NAMALWA (cell line): ENCODE measurements around the gene CASZ1.

Source experiments
- DNase-seq: peaks from one replicate; pipeline ENCODE4 v3.0.0-alpha.2; 2015; ENCODE audit warnings: low spot score

Gene CASZ1

DNA sequence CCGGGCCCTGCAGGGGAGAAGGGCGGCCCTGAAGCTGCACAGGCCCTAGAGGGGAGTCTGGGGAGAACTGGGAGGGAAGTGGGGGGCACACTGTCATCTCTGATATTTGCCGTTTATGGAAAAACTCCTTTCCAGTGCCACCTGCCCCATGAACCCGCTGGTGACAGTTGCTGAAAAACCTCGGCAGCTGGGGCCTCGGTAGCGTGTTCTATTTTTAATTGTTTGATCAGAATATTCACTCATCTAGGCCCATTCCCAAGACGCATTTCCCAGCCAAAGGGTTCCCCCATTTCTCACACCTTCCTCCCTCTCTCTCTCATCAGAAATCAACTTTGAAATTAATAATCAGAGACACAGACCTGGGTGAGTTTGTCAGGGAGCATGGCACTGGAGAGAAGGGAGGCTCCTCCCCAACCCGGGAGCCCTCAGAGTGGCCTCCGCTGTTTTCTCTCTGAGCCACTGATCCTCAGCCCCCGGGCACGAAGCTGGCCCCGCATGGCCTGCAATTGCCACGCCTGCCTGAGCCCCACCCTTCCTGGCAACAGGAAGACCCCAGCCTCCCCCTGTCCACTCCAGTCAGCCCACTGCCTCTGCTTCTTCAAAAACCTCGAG, 111.1 kb downstream of the CASZ1 start:
- DNase-seq: no peak

DNA sequence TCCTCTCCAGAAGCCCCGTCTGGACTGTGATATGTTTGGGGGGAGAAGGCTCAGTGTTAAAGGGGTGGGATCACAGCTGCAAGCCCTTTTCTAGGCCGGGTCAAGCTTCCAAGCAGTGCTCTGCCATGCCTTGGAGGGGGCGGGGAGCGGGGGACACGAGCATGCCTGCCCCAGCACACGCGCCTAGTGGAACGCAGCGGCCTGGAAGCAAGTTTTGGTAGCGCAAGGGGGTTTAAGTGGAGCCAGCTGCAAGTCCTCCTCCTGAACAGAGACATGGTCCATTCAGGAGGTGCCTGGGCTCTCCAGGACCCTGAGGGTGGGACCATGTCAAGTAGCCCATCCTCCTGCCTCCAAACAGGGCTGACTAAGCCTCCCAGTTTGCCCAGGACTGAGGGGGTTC, 112.2 kb downstream of the CASZ1 start:
- no peak for DNase-seq

GRCh38 chr1:10682449-10683309, 113.8 kb downstream of the CASZ1 start:
- no peak for DNase-seq

DNA sequence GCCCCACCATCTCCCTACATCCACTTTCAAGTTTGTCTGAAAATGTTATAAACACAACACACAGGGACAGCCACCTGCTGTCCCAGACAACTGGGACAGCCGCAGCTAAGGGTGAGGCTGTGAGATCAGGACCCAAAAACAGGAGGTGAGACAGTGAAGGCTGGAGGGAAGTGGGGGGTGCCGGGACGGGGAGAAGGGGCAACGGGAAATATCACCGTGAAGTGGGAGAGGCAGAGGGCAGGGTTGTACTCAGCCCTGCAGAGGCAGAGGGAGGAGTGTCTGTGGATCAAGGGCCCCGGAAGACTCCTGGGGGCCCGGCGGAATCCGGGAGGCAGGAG, 114.4 kb downstream of the CASZ1 start:
- no peak for DNase-seq

GRCh38 chr1:10681296-10682107, 114.9 kb downstream of the CASZ1 start:
- no peak for DNase-seq

- DNase-seq: no peak
These were observed 116.0 kb downstream of the CASZ1 start for GRCh38 chr1:10680487-10680886.

DNA sequence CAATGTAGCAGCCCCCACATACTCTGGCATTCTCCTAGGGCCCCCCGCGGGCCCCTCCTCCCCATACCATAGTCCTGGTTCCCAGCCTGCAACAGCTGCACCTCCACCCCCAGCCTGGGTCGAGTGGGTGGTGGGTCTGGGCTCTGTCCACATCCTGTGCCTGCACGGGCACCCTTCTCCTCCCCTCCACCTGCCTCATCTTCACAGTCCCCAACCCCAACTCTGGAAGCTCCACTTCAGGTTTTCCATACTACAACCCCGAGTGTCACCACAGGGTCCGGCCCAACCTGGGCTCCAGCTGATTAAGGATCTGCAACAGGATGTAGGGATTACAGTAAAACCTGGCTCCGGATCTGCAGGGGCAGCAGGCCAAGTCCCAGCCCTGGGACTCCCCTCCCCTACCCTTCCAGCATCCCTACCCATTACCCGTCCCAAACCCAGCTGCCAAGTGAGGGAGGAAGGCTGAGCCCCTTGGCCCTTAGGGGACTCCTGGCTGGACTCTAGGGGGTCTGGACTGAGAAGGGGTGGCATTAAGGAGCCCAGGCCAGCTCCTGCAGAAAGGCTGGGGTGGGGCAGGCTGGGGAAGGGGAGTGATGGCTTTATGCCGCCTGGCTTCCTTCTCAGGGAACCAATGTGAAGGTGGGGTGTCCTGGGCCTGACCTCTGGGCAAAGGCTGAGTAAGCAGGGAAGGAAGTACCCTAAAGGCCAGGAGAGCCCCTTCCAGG, 116.8 kb downstream of the CASZ1 start:
- peak; percentile 40 for DNase-seq

DNA sequence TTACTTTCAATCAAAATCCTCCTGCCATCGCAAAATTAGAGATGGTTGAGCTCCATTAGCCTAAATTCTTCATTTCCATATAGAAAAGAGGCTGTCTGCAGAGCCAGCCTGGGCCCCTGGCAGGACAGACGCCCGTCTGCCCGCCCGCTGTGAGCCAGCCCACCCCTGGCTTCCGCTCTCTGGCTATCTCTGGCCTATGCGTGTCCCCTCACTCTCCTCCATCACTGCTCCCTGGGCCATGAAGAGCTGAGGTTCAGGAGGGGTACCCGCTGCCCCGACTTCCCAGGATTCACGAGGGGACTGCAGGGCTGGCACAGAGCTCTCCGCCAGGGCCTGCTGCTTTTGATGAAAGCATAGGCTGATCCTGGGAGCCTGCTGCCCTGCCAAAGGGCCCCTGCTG, 117.6 kb downstream of the CASZ1 start:
- no peak for DNase-seq

DNA sequence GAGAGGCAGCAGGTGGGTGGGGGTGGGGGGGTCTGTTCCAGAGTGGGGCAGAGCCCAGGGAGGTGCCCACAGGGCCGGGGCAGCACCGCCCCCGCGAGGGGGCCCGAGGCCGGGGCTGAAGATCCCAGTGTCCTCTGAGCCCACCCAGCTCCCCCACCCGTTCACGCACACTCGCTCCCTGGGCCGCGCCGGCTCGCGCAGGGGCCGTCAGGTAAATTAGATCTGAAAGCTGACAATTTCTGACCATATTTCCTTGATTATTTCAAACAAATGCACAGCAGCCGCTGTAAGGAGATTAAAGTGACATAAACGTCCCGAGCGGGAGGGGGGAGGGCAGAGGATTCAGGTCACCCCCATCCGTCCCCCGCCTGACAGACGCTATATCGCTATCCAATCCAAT, 118.0 kb downstream of the CASZ1 start:
- DNase-seq: no peak

DNA sequence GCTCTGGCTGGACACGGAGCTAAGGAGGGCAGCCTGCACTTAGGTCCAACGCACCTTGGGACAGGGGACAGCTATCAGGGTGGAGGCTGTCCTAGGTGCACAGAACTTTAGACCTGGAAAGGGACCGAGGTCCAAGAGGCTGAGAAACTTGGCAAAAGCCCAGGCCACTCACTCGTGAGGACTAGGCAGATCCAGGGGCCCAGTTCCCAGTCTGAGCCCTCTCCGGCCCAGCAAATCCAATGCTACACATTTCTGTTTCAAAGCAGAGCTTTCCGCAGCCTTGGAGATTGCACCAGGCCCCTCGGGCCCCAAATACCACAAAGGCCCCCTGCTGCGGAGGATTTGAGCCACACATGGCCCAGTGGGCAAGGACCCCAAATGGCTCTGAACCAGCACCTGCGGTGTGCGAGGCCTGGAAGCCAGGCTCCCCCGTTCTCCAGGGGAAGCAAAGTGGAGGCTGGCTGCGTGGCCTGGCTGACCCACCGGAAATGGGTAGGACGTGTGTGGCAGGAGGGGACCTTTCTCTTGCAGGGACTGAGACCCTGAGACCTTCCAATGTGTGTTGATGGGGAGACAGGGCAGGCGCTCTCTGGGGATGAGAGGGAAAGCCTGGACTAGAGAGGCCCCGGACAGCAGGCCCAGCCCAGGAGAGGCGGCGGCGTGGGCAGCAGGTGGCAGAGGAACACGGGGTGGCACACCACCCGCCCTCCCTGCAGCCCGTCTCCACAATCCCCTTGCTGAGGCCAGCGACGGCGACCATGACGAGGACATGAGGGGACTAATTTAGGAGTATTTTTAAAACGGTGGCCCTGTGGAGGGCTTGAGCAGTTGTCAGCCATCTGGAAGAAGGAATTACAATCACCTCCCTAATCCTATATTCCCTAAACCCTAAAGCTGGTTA, 118.7 kb downstream of the CASZ1 start:
- DNase-seq: no peak

DNA sequence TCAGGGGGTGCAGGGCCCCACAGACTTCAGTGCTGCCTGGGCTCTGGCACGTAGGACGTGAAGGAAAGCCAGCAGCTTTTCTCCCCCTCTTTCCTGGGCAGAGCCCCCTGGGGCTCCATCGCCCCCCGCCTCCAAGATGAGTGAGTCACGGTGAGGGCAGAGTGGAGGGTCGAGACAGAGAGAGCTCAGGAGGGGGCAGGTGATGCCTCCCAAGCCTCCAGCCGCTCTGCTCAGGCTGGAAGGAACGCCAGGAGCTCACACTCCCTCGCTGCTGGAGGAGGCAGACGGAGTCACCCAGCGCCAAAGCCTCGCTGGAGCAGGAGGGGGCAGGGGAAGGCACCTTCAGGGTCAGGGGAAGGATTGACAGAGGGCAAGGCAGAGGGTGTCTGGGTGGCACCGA, 119.5 kb downstream of the CASZ1 start:
- no peak for DNase-seq

DNA sequence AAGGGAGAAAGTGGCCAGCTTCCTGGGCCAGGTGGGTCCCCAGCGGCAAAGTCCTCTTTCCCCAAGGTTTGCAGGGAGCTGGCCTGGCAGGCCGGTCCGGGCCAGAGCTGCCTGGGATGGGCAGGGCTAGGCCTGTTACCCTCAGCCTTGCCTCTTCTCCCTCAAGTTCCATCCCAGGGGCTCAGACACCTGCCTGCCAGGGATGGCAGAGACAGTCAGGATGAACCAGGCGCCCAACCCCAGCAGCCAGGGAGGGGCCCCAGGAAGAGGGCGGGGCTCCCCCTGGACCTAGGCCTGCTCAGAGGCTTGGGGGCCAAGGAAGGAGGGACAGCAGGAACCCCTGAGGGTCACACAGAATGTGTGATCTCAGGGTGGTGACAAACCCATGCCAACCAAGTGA, 120.6 kb downstream of the CASZ1 start:
- no peak for DNase-seq

DNA sequence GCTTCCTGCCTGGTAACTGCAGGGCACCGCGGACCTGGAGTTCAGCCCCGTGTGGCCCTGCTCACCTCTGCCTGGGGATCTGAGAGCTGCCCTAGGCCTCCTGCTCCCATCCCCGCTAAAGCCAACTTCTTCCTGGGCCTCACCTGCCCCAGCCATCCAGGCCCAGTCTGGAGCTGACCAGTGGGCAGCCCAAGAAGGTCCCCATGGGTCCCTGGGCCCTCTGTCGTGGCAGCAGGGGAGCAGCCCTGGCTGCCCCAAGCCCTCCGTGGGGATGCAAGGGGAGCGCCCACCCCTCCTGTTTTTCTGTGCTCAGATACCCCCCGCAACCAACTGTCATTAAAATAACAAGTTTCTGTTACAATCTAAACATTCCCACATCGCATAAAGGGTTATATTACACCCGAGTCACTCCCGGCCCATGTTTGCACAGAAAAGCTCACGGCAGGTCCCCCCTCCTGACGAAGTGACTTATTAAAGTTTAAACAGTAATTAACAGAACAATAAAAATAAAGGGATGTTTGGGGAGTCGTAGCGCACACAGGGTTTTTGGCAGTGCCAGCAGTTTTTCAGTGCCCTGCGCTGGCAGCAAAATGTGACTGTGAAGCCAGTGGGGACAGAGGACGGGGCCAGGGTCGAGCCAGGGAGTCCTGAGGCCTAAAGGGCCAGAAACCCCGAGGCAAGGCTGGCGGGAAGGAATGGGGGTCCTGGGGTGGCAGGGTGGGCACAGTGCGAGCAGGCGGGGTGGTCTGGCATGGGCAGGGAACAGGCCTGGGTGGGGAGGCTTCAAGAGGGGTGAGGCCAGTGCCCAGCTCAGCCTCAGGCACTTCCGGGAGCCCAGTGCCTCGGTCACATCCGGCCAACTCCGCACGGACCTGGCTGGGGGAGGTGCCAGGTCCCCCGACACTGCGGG, 121.5 kb downstream of the CASZ1 start:
- no peak for DNase-seq

GRCh38 chr1:10674222-10674621, 122.2 kb downstream of the CASZ1 start:
- no peak for DNase-seq

DNA sequence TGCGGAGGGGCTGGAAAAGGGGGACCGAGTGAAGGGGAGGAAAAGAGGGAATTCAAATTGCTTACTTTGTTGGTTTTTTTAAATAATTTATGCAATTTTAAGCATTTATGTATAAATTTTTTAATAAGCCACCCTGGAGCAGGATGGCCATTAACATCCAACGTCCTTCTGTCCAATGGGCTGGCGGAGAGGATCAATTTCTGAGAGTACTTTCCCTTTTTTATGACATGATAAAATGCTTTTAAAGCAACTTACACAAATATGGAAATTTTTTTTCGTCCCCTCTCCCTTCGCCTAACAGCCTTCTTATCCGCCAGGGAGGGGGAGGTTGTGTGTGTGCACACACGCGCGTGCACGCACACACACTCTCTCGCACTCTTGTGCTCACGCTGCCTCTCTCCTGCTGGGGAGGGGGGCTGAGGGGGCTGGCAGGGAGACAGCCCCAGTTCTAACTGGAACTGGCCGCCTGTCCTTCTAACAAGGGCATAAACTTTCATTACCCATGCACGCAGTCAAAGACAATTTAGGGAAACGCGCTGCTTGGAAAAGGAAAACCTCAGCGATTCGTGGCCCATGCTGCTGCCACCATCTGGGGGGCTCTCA, 123.2 kb downstream of the CASZ1 start:
- DNase-seq: no peak

GRCh38 chr1:10672343-10673050, 123.9 kb downstream of the CASZ1 start:
- DNase-seq: no peak

DNA sequence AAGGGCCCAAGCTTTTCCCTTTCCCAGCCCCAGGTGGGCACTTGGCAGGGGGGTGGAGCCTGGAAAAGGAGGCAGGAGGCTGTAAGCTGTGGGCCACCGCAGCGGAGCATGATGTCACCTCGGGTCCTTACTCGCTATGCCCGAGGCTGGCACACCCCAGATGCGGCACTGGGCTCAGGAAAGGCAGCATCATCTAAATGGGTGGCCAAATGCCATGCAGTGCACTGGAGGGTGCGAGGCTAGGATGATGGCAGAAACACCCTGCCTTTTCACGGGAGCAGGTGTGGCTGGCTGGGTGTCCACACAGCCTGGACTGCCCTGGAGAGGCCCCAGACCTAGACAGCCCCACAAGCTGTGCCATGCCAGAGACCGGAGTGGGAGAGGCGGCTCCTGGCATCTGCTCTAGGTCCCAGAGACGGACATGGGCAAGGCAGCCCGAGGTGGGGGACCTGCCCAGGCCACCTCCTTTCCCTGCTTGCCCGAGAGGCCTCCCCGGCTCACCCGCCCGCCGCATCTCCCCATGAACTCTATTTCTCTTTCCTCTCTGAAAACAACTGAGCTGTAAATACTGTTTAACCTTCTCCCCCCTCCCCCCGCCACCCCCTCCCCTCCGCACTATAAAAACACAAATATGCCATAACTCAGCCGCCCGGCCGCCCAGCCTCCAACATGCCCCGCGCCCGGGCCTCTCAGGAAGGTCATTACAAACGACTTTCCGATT, 124.7 kb downstream of the CASZ1 start:
- DNase-seq: no peak

DNA sequence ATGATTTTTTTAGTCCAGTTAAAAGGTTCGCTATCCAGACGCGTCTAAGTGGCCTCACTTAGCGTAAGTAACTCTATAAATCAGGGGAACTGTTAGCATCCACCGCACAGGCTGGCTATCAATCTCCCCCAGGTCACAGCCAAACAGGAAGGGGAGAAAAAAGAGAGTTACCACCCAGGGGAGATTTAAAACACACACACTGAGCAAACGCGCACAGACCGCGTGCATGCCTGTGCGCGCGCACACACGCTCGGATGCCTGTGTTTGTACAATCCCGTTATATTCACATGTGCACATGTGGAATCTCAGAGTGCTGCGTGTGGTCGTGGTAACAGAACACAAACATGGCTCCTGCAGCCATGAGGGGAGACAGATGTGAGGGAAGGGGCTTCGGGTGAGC, 125.4 kb downstream of the CASZ1 start:
- no peak for DNase-seq
